ENCODE results near the gene LAG3.

Gene LAG3

GRCh38 chr12:6784296-6784695, 12.0 kb downstream of the LAG3 start:
- TF ChIP-seq NFIC (IDR thresholded peaks at IDR 0.05) (no peak), RAD21 (IDR thresholded peaks at IDR 0.05; ENCODE audit: low read depth) (no peak), TEAD4 (IDR thresholded peaks at IDR 0.05) (no peak), EP300 (IDR thresholded peaks at IDR 0.05; ENCODE audit: borderline replicate concordance) (no peak), TAF1 (IDR thresholded peaks at IDR 0.05; ENCODE audit: low read depth) (no peak), ZBTB7A (IDR thresholded peaks at IDR 0.05; ENCODE audit: low read depth) (no peak), USF1 (IDR thresholded peaks at IDR 0.05) (no peak), YY1 (IDR thresholded peaks at IDR 0.05; ENCODE audit: low read depth) (no peak), EGR1 (IDR thresholded peaks at IDR 0.05) (no peak), CREB1 (IDR thresholded peaks at IDR 0.05; ENCODE audit: low read depth) (no peak), CEBPB (IDR thresholded peaks at IDR 0.05) (no peak), TCF12 (IDR thresholded peaks at IDR 0.05; ENCODE audit: low read depth) (no peak), MAX (IDR thresholded peaks at IDR 0.05) (no peak), FOXM1 (IDR thresholded peaks at IDR 0.05; ENCODE audit: borderline replicate concordance, low read depth) (no peak)
- TF ChIP-seq, protein P1, sequence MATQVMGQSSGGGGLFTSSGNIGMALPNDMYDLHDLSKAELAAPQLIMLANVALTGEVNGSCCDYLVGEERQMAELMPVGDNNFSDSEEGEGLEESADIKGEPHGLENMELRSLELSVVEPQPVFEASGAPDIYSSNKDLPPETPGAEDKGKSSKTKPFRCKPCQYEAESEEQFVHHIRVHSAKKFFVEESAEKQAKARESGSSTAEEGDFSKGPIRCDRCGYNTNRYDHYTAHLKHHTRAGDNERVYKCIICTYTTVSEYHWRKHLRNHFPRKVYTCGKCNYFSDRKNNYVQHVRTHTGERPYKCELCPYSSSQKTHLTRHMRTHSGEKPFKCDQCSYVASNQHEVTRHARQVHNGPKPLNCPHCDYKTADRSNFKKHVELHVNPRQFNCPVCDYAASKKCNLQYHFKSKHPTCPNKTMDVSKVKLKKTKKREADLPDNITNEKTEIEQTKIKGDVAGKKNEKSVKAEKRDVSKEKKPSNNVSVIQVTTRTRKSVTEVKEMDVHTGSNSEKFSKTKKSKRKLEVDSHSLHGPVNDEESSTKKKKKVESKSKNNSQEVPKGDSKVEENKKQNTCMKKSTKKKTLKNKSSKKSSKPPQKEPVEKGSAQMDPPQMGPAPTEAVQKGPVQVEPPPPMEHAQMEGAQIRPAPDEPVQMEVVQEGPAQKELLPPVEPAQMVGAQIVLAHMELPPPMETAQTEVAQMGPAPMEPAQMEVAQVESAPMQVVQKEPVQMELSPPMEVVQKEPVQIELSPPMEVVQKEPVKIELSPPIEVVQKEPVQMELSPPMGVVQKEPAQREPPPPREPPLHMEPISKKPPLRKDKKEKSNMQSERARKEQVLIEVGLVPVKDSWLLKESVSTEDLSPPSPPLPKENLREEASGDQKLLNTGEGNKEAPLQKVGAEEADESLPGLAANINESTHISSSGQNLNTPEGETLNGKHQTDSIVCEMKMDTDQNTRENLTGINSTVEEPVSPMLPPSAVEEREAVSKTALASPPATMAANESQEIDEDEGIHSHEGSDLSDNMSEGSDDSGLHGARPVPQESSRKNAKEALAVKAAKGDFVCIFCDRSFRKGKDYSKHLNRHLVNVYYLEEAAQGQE (IDR thresholded peaks at IDR 0.05; ENCODE audit: low read depth): no peak

DNA sequence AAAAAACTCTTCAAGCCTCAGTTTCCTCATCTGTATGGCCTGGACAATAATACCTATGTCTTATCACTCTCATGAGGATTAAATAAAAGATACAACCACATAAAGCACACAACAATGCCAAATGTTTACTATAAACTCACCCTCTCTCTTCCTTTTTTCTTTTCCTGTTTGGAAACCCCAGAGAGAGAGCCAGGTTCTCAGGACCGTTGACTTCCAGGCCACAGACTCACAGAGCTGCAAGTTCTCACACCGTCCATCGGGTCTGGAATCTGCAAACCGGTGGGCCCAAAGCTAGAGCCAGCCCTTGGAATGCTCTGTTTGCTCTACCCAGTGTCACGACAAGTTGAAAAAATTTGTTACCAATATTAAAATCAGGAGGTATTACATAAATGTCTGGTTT, 12.4 kb downstream of the LAG3 start:
- TF ChIP-seq TAF1 (IDR thresholded peaks at IDR 0.05; ENCODE audit: low read depth) (no peak), MAX (IDR thresholded peaks at IDR 0.05) (no peak)

- TF ChIP-seq FOXM1 (IDR thresholded peaks at IDR 0.05; ENCODE audit: borderline replicate concordance, low read depth): no peak
- TF ChIP-seq RAD21 (IDR thresholded peaks at IDR 0.05; ENCODE audit: low read depth): no peak
- no peak for TF ChIP-seq TEAD4 (IDR thresholded peaks at IDR 0.05)
- no peak for TF ChIP-seq CEBPB (IDR thresholded peaks at IDR 0.05)
- no peak for TF ChIP-seq MAX (IDR thresholded peaks at IDR 0.05)
- TF ChIP-seq USF1 (IDR thresholded peaks at IDR 0.05): no peak
- no peak for TF ChIP-seq TAF1 (IDR thresholded peaks at IDR 0.05; ENCODE audit: low read depth)
- no peak for TF ChIP-seq YY1 (IDR thresholded peaks at IDR 0.05; ENCODE audit: low read depth)
- TF ChIP-seq NFIC (IDR thresholded peaks at IDR 0.05): no peak
- TF ChIP-seq EP300 (IDR thresholded peaks at IDR 0.05; ENCODE audit: borderline replicate concordance): no peak
- no peak for TF ChIP-seq EGR1 (IDR thresholded peaks at IDR 0.05)
- TF ChIP-seq, protein P1 (IDR thresholded peaks at IDR 0.05; ENCODE audit: low read depth): no peak
- no peak for TF ChIP-seq TCF12 (IDR thresholded peaks at IDR 0.05; ENCODE audit: low read depth)
- no peak for TF ChIP-seq ZBTB7A (IDR thresholded peaks at IDR 0.05; ENCODE audit: low read depth)
- no peak for TF ChIP-seq CREB1 (IDR thresholded peaks at IDR 0.05; ENCODE audit: low read depth)
Observed at GRCh38 chr12:6786416-6787094, 14.2 kb downstream of the LAG3 start.

- no peak for TF ChIP-seq TEAD4 (IDR thresholded peaks at IDR 0.05)
Observed at GRCh38 chr12:6787309-6787708, 15.0 kb downstream of the LAG3 start.

- TF ChIP-seq, protein P1 (IDR thresholded peaks at IDR 0.05; ENCODE audit: low read depth): no peak
- TF ChIP-seq USF1 (IDR thresholded peaks at IDR 0.05) (no peak), FOXM1 (IDR thresholded peaks at IDR 0.05; ENCODE audit: borderline replicate concordance, low read depth) (no peak), YY1 (IDR thresholded peaks at IDR 0.05; ENCODE audit: low read depth) (no peak), TCF12 (IDR thresholded peaks at IDR 0.05; ENCODE audit: low read depth) (no peak), RAD21 (IDR thresholded peaks at IDR 0.05; ENCODE audit: low read depth) (no peak), NFIC (IDR thresholded peaks at IDR 0.05) (no peak), TAF1 (IDR thresholded peaks at IDR 0.05; ENCODE audit: low read depth) (no peak), EGR1 (IDR thresholded peaks at IDR 0.05) (no peak), MAX (IDR thresholded peaks at IDR 0.05) (no peak), ZBTB7A (IDR thresholded peaks at IDR 0.05; ENCODE audit: low read depth) (no peak), CREB1 (IDR thresholded peaks at IDR 0.05; ENCODE audit: low read depth) (no peak), TEAD4 (IDR thresholded peaks at IDR 0.05) (no peak)
Observed at GRCh38 chr12:6788972-6789924, 16.9 kb downstream of the LAG3 start, which contains the start of gene CD4. CD4 (plus strand) TSS chr12:6789528; CDS start chr12:6800139, 10,611 bp downstream.

Measured in Ishikawa (cell line).